Tibial artery (tissue), 4 donors: ENCODE measurements around the gene CTXND1.
"Not testable (repeated sequence)": the region's sequence is repeated elsewhere in the genome, so short reads cannot be mapped to it uniquely, and the experiment has no call there.

ENCODE experiments used
- DNase-seq, 2 donors: peaks; one replicate each; pipeline ENCODE4 v3.0.0-alpha.2; 2019
- H3K27ac ChIP-seq, 2 donors: fragments of 200-600 bp; sonication (generic) in 1 of 2; 1 replicate in 1 of 2; 2 replicates in 1 of 2; pipeline ENCODE4 v1.5.1; 2018 to 2019; ENCODE audit warnings: mild to moderate bottlenecking in 1 of 2
- H3K27me3 ChIP-seq, 2 donors: fragments of 200-600 bp; sonication (generic) in 1 of 2; one replicate each; pipeline versions ENCODE4 v1.5.1 to v1.6.0; 2016 to 2019
- H3K36me3 ChIP-seq, 3 donors: fragments of 200-600 bp; sonication (generic) in 2 of 3; one replicate each; pipeline ENCODE4 v1.5.1; 2016 to 2019; ENCODE audit warnings: mild to moderate bottlenecking in 2 of 3
- H3K4me1 ChIP-seq, 4 donors: fragments of 200-600 bp; sonication (generic) in 2 of 4; 1 replicate in 3 of 4; 2 replicates in 1 of 4; pipeline ENCODE4 v1.5.1; 2016 to 2019
- H3K4me3 ChIP-seq, 2 donors: fragments of 200-600 bp; sonication (generic) in 1 of 2; 1 replicate in 1 of 2; 2 replicates in 1 of 2; pipeline ENCODE4 v1.5.1; 2018 to 2019; ENCODE audit warnings: mild to moderate bottlenecking in 2 of 2
- H3K9me3 ChIP-seq, 3 donors: fragments of 200-600 bp; sonication (generic) in 1 of 3; one replicate each; pipeline ENCODE4 v1.5.1; 2016 to 2019
- CTCF ChIP-seq, 2 experiments: fragments of 200-600 bp in 1 of 2; fragments of 450-650 bp in 1 of 2; IDR thresholded peaks; one replicate each; pipeline ENCODE4 v1.5.1; 2017 to 2019; ENCODE audit warnings: antibody characterized with exemption in 2 of 2, mild to moderate bottlenecking in 1 of 2, moderate library complexity in 1 of 2
- intact Hi-C: fragments of 100-400 bp; cut with DNase I; formaldehyde crosslinking; loops from one replicate; pipeline ENCODE4 v1.15.0; 2023; ENCODE audit warnings: low total_unique reads

The CTXND1 gene

GRCh38 chr15:80252121-80252518 lies at the start of gene CTXND1:
Gene CTXND1, minus strand, starts transcription at chr15:80252213. Its CDS starts 50,264 bp downstream, at chr15:80201949.
- no peak for DNase-seq
- Histone ChIP-seq H3K27ac (no peak within 1 kb of the TSS), H3K36me3 (no peaks in the 10 kb centered on the region), H3K4me3 (peak within 1 kb of the TSS; percentile 37 to 49), H3K4me1 (peaks cover 0 to 22% (median 13%) of the 10 kb centered on the region in 4 donors), H3K27me3 (peaks cover 0 to 52% of the 10 kb centered on the region in 2 donors), H3K9me3 (no peaks in the 10 kb centered on the region)
- no peak for TF ChIP-seq CTCF (IDR thresholded peaks at IDR 0.05)
- intact Hi-C loops: no loop called here

- no peak for DNase-seq
- Histone ChIP-seq H3K4me3 (no peak overlapping the region), H3K27ac (no peak overlapping the region), H3K9me3 (no peaks in the 10 kb centered on the region), H3K27me3 (no peaks in the 10 kb centered on the region), H3K4me1 (no peaks in the 10 kb centered on the region), H3K36me3 (no peaks in the 10 kb centered on the region)
- no peak for TF ChIP-seq CTCF (IDR thresholded peaks at IDR 0.05)
- intact Hi-C loops: no loop called here
Measured at GRCh38 chr15:80301472-80301871, 49.5 kb upstream of the CTXND1 start.

- H3K4me3 ChIP-seq, H3K36me3 ChIP-seq, H3K27ac ChIP-seq, intact Hi-C loops, H3K9me3 ChIP-seq, DNase-seq, H3K4me1 ChIP-seq: not testable (repeated sequence)
- peaks cover 0 to 10% of the 10 kb centered on the region in 2 donors for H3K27me3 ChIP-seq
Measured at GRCh38 chr15:80295777-80296176, 43.8 kb upstream of the CTXND1 start.

- Histone ChIP-seq H3K9me3 (no peaks in the 10 kb centered on the region), H3K36me3 (no peaks in the 10 kb centered on the region), H3K27me3 (peaks cover 0 to 14% of the 10 kb centered on the region in 2 donors), H3K27ac (no peak overlapping the region), H3K4me3 (no peak overlapping the region), H3K4me1 (no peaks in the 10 kb centered on the region)
- TF ChIP-seq CTCF (IDR thresholded peaks at IDR 0.05): no peak
- intact Hi-C loops: no loop called here
- DNase-seq: no peak
Measured at GRCh38 chr15:80292079-80292478, 40.1 kb upstream of the CTXND1 start.

GRCh38 chr15:80290891-80291290 lies 38.9 kb upstream of the CTXND1 start:
- H3K27me3 ChIP-seq: peaks cover 0 to 20% of the 10 kb centered on the region in 2 donors
- H3K27ac ChIP-seq, H3K36me3 ChIP-seq, H3K9me3 ChIP-seq, H3K4me1 ChIP-seq, intact Hi-C loops, H3K4me3 ChIP-seq, DNase-seq: not testable (repeated sequence)

GRCh38 chr15:80289528-80290495 lies 37.8 kb upstream of the CTXND1 start:
- Histone ChIP-seq H3K4me1 (no peaks in the 10 kb centered on the region), H3K4me3 (no peak overlapping the region), H3K36me3 (no peaks in the 10 kb centered on the region), H3K9me3 (no peaks in the 10 kb centered on the region), H3K27me3 (peaks cover 0 to 17% of the 10 kb centered on the region in 2 donors), H3K27ac (no peak overlapping the region)
- no peak for TF ChIP-seq CTCF (IDR thresholded peaks at IDR 0.05)
- no peak for DNase-seq
- intact Hi-C loops: no loop called here
